DOHH2 (cell line): Measurements from ENCODE around the gene CACNA2D4.

Experiments used
- H3F3A ChIP-seq: fragments of 200-600 bp; sonication (generic), shearing (Covaris generic); 2 replicates; pipeline ENCODE4 v1.6.0; 2016; ENCODE audit warnings: antibody characterized with exemption, mild to moderate bottlenecking; ENCODE audit not compliant: control insufficient read depth, insufficient read depth
- H3K27ac ChIP-seq: fragments of 200-600 bp; sonication (generic); 2 replicates; pipeline ENCODE4 v1.5.1; 2014; ENCODE audit warnings: low read depth, mild to moderate bottlenecking, low read length, moderate library complexity
- H3K27me3 ChIP-seq: fragments of 200-600 bp; sonication (generic); 2 replicates; pipeline ENCODE4 v1.6.1; 2014; ENCODE audit warnings: mild to moderate bottlenecking, low read length, mixed read lengths; ENCODE audit not compliant: control insufficient read depth
- H3K36me3 ChIP-seq: fragments of 200-600 bp; sonication (generic); 2 replicates; pipeline ENCODE4 v1.6.1; 2014; ENCODE audit warnings: mild to moderate bottlenecking, low read length, moderate library complexity, mixed read lengths; ENCODE audit not compliant: control insufficient read depth
- H3K4me1 ChIP-seq: fragments of 200-600 bp; sonication (generic); 2 replicates; pipeline ENCODE4 v1.6.1; 2014; ENCODE audit warnings: mild to moderate bottlenecking, low read length, mixed read lengths; ENCODE audit not compliant: control insufficient read depth
- H3K4me2 ChIP-seq: fragments of 200-600 bp; sonication (generic); 2 replicates; pipeline ENCODE4 v1.6.0; 2014; ENCODE audit warnings: mild to moderate bottlenecking, low read length, moderate library complexity
- H3K4me3 ChIP-seq: fragments of 200-600 bp; sonication (generic); 2 replicates; pipeline ENCODE4 v1.5.1; 2014; ENCODE audit warnings: mild to moderate bottlenecking, low read length, mixed read lengths
- H3K79me2 ChIP-seq: fragments of 200-600 bp; sonication (generic); 2 replicates; pipeline ENCODE4 v1.6.1; 2014; ENCODE audit warnings: mild to moderate bottlenecking, low read length, mixed read lengths; ENCODE audit not compliant: control insufficient read depth
- H3K9me2 ChIP-seq: fragments of 200-600 bp; sonication (generic); replicated peaks from 2 replicates; pipeline ENCODE4 v1.6.1; 2014; ENCODE audit warnings: mild to moderate bottlenecking, low read length, mixed read lengths; ENCODE audit not compliant: control insufficient read depth
- H3K9me3 ChIP-seq: fragments of 200-600 bp; sonication (generic); 2 replicates; pipeline ENCODE4 v1.6.1; 2014; ENCODE audit warnings: antibody characterized with exemption, low read length, mixed read lengths; ENCODE audit not compliant: control insufficient read depth, insufficient read depth
- H4K20me1 ChIP-seq: fragments of 200-600 bp; sonication (generic); 2 replicates; pipeline ENCODE4 v1.6.0; 2014; ENCODE audit warnings: low read depth, mild to moderate bottlenecking, antibody characterized with exemption, low read length, moderate library complexity; ENCODE audit not compliant: control insufficient read depth, insufficient read depth
- CTCF ChIP-seq: fragments of 200-600 bp; sonication (generic); IDR thresholded peaks from one replicate; pipeline ENCODE4 v1.5.1; 2014; ENCODE audit warnings: antibody characterized with exemption, mild to moderate bottlenecking, low read depth, low read length; ENCODE audit not compliant: poor library complexity, severe bottlenecking
- EZH2phosphoT487 ChIP-seq: fragments of 200-600 bp; sonication (generic); IDR thresholded peaks from 2 replicates; pipeline ENCODE4 v1.6.1; 2017; ENCODE audit warnings: borderline replicate concordance, mild to moderate bottlenecking, antibody characterized with exemption, low read length, moderate library complexity, mixed read lengths

Gene CACNA2D4

GRCh38 chr12:1911598-1912575 is 6.6 kb downstream of the CACNA2D4 start:
- H3K4me2 ChIP-seq: no peak overlapping the region

GRCh38 chr12:1910468-1910867 is 8.0 kb downstream of the CACNA2D4 start:
- no peak overlapping the region for H3K4me2 ChIP-seq
- no peaks in the 10 kb centered on the region for H4K20me1 ChIP-seq
- peaks cover 4% of the 10 kb centered on the region; the same call in 1 of the 2 replicates for H3K9me3 ChIP-seq
- H3F3A ChIP-seq: no peaks in the 10 kb centered on the region
- no peaks in the 10 kb centered on the region for H3K36me3 ChIP-seq
- TF ChIP-seq CTCF (no peak), EZH2phosphoT487 (no peak)
- peaks cover 2% of the 10 kb centered on the region for H3K4me1 ChIP-seq
- peaks cover 10% of the 10 kb centered on the region for H3K27me3 ChIP-seq
- H3K4me3 ChIP-seq: no peak overlapping the region
- no peaks in the 10 kb centered on the region for H3K9me2 ChIP-seq
- H3K79me2 ChIP-seq: no peaks in the 10 kb centered on the region
- no peak overlapping the region for H3K27ac ChIP-seq

More at GRCh38 chr12:1911598-1912575, 6.6 kb downstream of the CACNA2D4 start:
- no peak for TF ChIP-seq CTCF
- no peak for TF ChIP-seq EZH2phosphoT487
- H3K27me3 ChIP-seq: peaks cover 7% of the 10 kb centered on the region
- no peaks in the 10 kb centered on the region for H4K20me1 ChIP-seq
- H3K79me2 ChIP-seq: no peaks in the 10 kb centered on the region
- H3K9me3 ChIP-seq: peaks cover 4% of the 10 kb centered on the region; the same call in 1 of the 2 replicates
- H3F3A ChIP-seq: no peaks in the 10 kb centered on the region
- no peak overlapping the region for H3K4me3 ChIP-seq
- H3K27ac ChIP-seq: no peak overlapping the region
- H3K4me1 ChIP-seq: peaks cover 13% of the 10 kb centered on the region
- no peaks in the 10 kb centered on the region for H3K9me2 ChIP-seq
- H3K36me3 ChIP-seq: no peaks in the 10 kb centered on the region

- no peaks in the 10 kb centered on the region for H3K36me3 ChIP-seq
- H3K79me2 ChIP-seq: no peaks in the 10 kb centered on the region
- TF ChIP-seq EZH2phosphoT487 (no peak), CTCF (no peak)
- peaks cover 15% of the 10 kb centered on the region for H3K9me3 ChIP-seq
- H3K27ac ChIP-seq: no peak overlapping the region
- peaks cover 10% of the 10 kb centered on the region for H3K27me3 ChIP-seq
- H3K4me3 ChIP-seq: no peak overlapping the region
- H3F3A ChIP-seq: no peaks in the 10 kb centered on the region
- no peaks in the 10 kb centered on the region for H4K20me1 ChIP-seq
- no peaks in the 10 kb centered on the region for H3K4me1 ChIP-seq
- H3K4me2 ChIP-seq: no peak overlapping the region
- no peaks in the 10 kb centered on the region for H3K9me2 ChIP-seq
Observed at GRCh38 chr12:1908758-1909157, 9.7 kb downstream of the CACNA2D4 start.
